NOMO-1 treated with dmso at 0.1 percent for 144 hours (cell line): ENCODE results near the gene NHEJ1.

Experiments used
- DNase-seq: peaks from one replicate; lab custom pipeline; 2025; ENCODE audit not compliant: unreplicated experiment; lab: John Stamatoyannopoulos, UW

NHEJ1 gene

DNA sequence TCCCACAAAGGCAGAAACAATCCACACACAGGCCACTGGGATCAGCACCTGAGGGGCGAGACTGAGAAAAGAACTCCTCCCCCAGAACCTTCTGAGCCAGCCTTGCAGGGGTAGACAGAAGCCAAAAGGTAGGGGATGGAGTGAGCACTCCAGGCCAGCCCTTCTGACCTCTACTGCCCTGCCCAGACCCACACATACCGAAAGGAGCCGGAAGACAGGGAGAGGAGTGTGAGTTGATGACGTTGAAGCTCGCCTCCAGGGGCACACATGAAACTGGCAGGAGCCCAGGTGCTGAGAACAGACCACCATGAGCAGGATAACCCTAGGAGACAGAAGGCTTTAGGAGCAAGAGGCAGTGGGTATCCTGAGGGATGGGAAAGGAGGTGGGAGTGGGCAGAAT is 7.4 kb upstream of the NHEJ1 start:
- DNase-seq = no peak

- DNase-seq = no peak
These were observed 4.7 kb upstream of the NHEJ1 start for GRCh38 chr2:219165058-219165911.

GRCh38 chr2:219163156-219163555 is 2.5 kb upstream of the NHEJ1 start:
- DNase-seq = no peak

GRCh38 chr2:219161097-219161496 is 482 bp upstream of the NHEJ1 start:
- DNase-seq = no peak

GRCh38 chr2:219159771-219160185 is 837 bp downstream of the NHEJ1 start:
- DNase-seq = no peak

DNA sequence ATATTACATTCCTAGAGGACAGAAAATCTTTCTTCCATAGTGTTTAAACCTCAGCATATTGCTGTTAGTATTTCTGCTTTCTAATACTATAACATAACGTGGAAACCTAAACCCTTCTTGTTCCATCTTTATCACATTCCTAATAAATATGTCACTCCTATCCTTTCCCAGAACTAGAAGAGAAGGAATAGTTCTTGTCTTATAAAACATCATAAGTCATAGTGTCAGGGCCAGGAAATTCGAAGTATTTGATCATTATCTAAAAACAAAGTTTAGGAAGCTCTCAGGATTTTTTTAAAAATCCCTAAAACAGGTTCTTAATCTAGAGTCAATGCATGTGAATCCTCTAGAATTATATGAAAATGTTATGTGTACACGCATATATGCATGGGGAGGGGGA is 2.0 kb downstream of the NHEJ1 start:
- no peak for DNase-seq

DNA sequence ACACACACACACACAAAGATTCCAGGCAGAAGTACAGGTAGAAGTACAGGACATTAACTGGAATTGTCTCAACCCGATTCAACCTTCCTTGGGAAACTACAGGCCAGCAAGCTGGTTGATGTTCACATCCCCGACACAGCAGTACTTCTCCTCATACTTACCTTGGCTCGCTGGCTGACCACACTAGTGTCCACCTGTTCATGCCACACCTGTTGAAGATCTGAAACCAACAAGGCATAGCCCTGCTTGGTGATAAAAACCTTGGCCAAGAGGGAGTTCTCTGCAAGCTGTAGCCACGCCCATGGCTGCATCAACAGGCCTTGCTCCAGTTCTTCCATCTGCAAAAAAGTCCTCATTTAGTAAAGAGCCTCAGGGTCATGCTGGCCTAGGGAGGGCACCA is 2.6 kb downstream of the NHEJ1 start:
- no peak for DNase-seq

DNA sequence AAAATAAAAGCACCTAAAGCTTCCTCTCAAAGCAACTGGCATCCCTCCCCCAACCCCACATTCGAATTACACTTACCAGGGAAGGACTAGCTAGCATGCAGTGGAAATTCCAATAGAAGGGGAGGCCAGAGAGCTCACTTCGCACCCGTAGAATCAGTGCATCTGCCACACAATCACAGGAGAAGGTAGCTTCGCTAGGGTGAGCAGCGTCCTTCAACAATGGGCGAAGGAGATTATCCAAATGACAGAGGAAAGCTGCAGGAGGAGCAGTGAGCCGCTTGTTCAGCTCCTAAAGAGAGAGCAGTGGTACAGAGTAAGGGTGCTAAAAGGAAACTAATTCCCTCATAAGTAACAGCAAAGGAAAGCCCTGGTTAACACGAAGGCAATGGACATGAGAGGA is 3.2 kb downstream of the NHEJ1 start:
- no peak for DNase-seq

- peak; percentile 17 for DNase-seq
These were observed 5.5 kb downstream of the NHEJ1 start for GRCh38 chr2:219155054-219155644.

DNA sequence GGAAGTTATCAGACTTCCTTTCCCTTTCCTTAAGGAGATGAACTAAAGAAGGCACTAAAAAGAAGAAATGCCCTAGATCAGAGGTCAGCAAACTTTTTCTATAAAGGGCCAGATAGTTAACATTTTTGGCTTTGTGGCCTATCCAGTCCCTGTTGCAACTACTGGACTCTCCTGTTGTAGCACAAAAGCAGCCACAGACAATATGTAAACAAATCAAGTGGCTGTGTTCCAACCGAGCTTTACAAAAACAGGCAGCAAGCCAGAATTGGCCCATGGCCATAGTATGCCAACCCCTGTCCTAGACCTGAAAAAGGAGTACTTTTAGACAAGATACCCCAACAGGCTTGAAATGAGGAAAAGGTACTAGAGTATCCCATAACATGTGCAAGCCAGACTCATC is 10.9 kb downstream of the NHEJ1 start:
- DNase-seq = no peak

DNA sequence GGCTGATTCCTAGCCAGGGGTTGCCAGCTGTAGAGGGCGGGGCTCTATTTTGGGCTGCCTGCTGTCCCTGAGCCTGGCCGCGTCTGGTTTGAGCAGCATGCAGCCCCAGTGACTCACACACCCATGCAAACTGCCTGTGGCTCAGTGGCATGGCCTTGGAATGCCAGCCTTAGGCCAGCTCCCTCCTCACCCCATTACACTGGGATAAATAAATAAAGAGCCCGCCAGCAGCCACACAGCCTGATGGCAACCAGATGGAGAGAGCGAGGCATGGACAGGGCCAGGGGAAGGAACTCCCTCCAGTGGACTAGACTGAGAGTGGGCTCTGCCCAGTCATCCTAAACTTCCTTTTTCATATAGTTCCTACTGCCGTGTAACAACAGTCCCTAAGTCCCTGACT is 18.3 kb downstream of the NHEJ1 start:
- DNase-seq = no peak

GRCh38 chr2:219140722-219141121 is 19.9 kb downstream of the NHEJ1 start:
- no peak for DNase-seq

- no peak for DNase-seq
These were observed 26.6 kb downstream of the NHEJ1 start for GRCh38 chr2:219133976-219134375.

DNA sequence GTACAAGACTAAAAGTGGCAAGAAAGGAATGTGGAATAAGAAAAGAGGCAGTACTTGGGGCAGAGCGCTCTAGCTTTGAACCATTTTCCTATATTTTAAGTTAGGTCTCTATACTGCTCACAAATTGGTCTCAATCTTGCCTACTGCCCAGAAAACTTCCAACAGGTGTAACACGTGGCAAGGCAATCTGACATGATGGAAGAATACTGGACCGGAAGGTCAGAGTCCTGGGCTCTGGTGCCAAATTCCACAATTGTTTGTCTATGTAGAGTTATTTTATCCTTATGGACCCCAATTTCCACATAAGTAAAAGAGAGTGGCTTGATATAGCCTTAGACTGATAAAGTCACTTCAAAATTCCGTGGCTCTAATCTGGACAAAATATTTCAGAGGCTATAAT is 28.9 kb downstream of the NHEJ1 start:
- DNase-seq = no peak

DNA sequence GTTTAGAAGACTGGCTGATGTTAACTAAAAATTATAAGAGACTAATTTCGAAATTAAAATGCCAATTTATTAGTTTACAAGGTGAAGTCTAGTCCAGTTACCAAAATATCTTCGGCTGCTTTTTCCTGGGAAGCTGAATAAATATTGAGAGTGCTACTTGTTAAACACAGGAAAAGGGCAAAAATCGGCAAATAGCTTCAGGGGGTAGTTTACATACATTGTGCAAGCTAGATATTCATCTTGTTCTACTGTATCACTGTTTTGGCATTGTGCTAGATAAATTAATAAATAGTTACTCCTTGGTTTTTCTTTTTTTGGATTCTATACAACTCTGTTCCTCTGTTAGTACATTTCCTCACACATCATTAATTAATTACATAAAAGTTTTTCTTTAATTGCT is 29.3 kb downstream of the NHEJ1 start:
- DNase-seq = no peak

DNA sequence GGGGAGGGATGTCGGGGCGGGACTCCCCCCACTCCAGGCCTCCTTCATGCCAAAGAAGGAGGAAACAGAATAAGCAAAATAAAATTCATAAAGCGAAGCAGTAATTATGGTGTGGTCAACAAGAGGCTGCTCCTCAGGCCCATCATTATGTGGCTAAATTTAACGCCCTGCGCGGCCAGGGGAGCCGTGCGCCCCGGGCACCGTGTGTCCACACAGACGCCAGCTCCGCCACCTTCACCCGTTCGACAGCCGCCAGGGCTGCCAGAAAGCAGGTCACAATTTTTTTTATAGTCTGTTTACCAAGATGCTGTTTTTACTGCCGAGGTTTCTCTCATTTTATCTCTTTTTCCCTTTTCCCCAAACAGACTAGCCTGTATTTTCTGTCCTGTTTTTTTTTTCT is 31.0 kb downstream of the NHEJ1 start:
- no peak for DNase-seq

- DNase-seq = no peak
These were observed 32.2 kb downstream of the NHEJ1 start for GRCh38 chr2:219128396-219128795.

DNA sequence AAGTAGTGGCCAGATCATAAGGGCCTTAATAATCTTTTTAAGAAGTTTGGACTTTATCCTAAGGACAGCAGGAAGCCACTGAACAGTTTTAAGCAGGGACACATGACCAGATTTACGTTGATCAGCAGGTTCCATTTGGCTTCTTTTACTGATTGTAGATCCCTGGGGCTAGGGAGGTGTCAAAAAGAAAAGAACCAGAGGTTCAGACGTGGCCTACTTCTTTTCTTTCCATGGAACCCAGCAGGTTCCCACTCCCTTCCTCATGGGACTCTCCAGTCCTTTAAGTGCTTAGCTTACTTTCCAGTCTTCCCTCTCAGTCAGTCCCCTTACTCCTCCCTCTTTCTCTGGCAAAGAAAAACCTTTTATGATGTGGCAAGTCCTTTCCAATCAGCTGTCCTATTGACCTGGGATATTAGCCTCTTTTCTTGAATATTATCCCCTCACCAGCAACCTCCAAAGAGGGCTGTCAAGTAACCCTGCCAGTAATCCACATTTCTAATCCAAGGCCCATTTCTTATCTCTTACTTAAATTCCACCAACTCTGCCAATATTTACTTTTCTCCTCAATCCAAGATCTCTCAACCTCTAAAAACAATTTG is 33.5 kb downstream of the NHEJ1 start:
- no peak for DNase-seq

DNA sequence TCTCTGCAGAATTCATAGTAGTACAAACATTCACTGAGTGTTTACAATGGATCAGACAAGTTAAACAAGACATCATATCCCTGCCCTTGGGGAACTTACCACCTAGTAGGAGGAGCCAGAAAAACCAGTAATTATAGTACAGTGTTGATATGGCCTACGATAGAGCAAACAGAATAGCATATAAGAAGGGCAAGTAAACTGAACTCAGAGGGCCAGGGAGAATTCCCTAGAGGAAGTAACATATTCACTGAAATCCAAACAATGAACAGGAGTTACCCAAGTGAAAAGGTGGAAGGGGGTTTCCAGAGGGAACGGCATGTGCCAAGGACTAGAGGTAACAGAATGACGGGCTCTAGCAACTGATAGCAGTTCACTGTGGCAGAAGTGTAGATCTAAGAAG is 34.1 kb downstream of the NHEJ1 start:
- DNase-seq = no peak

DNA sequence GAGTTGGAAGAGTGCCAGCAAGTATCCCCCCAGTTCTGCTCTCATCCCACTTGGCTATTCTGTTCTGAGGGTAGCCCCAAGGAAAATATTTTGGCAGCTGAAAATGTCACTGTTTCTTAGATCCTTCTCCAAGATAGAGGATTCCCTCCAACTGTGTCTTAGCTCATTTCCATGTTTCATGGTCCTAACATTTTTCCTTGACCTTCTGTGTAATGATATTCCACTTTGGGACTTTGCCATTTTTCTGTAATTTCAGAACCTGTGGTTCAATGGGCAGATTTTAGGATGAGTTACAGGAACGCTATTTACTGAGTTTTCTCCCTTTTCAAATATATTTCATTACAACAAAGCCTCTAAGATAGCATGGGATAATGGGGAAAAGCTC is 34.7 kb downstream of the NHEJ1 start:
- no peak for DNase-seq

- DNase-seq = peak; percentile 32
These were observed 35.3 kb downstream of the NHEJ1 start for GRCh38 chr2:219125225-219125885.
